Measurements from ENCODE around the gene CABLES2.
"Not testable (repeated sequence)": the region's sequence is repeated elsewhere in the genome, so short reads cannot be mapped to it uniquely, and the experiment has no call there.

The CABLES2 gene

GRCh38 chr20:62433658-62434497 is 26.8 kb upstream of the CABLES2 start:
- no peak for DNase-seq

DNA sequence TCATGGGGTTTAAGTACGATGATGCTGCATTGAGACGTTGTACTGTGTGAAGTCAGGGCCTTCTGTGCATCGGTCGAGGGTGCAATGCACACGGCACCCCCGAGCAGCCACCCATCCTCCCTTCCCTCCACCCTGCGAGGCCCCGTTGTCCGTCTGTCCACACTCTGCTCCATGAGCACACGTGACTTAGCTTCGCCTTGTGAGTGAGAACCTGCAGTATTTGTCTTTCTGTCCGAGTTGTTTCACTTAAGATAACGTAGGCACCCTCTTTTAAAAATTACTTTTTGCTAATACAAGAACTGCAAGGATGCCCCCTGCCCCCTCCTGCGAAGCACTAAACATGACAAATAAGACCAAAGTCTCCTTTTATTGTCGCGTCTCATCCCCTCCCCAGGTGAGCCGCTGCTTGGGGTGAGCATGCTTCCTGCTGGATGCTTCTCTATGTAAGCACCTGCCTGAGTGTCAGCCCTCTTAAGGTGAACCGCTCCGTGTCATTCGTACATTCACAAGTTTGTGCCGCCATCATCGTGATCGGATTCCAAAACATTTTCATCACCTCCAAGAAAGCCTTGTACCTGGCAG is 23.9 kb upstream of the CABLES2 start:
- no peak for DNase-seq

- no peak for DNase-seq
These were observed 23.3 kb upstream of the CABLES2 start for GRCh38 chr20:62430311-62430853.

DNA sequence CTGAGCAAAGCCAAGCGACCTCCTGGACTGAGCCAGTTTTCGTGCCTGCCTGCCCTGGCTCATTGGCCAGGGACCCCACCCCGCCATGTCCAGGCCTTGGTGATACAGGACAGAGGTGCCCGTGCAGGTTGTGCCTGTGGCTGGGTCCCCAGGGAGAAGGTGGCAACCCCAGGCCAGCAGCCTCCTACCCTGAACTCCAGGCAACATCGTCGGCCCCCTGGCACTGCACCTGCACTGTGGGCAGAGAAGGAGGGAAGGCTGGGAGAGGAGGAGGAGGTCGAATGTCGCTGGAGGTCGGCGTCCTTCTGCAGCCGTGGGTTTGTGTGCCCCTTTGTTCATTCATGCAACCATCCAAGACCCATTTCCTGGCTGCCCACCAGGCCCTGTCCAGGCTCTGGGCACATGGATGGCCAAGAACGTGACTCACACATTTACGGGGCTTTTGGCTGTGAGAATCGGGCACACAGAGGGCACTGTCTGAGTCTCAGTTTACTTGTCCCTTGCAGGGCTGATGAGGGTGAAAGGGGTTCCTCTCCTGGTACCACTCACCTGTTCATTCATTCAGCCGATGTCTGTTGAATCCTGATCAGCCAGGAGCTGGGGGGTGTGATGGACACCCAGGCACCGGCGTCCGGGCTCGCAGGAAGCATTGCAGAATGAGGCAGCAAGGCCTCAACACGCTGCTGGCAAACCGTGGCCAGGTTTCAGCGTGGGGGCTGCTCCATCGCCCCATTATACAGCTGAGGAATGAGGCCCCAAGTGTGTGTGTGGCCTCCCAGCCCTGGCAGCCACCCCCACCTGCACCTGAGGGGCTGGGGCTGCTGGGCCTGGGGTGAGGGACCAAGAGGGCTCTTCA is 22.6 kb upstream of the CABLES2 start:
- no peak for DNase-seq

GRCh38 chr20:62428396-62429295 is 21.6 kb upstream of the CABLES2 start:
- no peak for DNase-seq

GRCh38 chr20:62428002-62428372 is 20.9 kb upstream of the CABLES2 start:
- DNase-seq = no peak

- DNase-seq = no peak
These were observed 20.3 kb upstream of the CABLES2 start, which contains the start of gene RBBP8NL for GRCh38 chr20:62427172-62428001. Gene RBBP8NL (minus strand): TSS chr20:62427539. CDS start chr20:62419647, 7,892 bp downstream.

- no peak for DNase-seq
These were observed 19.6 kb upstream of the CABLES2 start for GRCh38 chr20:62426699-62427131.

GRCh38 chr20:62426059-62426348 is 18.9 kb upstream of the CABLES2 start:
- not testable (repeated sequence) for DNase-seq

- DNase-seq = no peak
These were observed 18.4 kb upstream of the CABLES2 start for GRCh38 chr20:62425281-62426058.

DNA sequence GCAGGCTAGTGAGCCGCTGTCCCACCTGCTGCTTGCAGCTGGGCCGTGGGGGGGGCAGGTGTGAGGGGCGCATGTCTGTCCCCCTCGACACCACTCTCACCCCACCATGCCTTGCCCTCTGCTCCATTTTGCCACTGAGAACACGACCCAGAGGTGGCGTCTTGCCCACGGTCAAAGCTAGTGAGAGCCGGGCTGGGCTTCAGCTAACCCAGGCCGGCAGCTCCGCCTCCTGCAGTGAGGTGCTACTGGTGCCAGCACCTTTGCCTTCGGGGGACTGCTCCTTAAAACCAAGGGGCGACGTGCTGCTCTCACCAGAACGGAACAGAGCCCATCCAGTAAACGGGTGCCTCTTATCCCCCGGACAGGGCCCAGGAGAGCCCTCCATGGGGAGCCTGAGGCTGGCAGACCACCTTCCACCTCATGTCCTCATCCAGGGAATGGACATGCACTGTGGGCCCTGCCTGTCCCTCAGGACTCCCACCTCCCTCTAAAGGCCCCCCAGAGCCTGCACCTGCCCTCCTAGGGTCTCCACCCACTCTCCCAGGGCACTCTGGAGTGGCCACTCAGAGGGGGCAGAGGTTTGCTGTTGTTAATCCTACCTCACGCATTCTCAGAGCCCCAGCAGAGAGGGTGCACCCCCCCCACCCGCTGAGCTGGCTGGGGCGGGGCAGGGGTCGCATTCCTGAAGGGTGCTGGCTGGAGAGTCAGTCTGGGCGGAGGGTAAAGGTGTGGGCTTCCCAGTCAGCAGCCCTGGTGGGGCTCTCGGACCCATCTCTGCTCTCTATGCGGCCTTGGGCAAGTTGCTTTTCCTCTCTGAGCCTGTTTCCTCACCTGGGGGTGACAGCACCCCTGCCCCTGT is 17.4 kb upstream of the CABLES2 start:
- DNase-seq = no peak

DNA sequence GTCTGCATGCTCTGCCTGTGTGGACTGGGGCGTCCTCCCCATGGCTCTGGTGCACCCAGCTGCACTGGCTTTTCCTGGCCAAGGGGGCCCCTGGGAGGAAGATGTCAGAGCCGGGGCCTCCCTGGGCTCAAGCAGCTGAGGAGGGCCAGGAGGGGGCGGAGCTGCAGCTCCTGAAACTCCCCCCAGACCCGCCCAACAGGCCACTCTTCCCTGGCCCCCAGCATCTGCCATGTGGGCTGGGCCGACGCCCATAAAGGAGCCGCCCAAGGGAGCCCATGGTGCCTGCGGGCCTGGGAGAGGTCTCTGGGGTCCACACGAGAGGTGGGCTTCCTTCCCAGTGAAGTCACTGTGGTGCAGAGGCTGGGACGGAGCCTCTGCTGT is 16.2 kb upstream of the CABLES2 start:
- peak in 1 of 2 experiments; percentile 26 for DNase-seq

DNA sequence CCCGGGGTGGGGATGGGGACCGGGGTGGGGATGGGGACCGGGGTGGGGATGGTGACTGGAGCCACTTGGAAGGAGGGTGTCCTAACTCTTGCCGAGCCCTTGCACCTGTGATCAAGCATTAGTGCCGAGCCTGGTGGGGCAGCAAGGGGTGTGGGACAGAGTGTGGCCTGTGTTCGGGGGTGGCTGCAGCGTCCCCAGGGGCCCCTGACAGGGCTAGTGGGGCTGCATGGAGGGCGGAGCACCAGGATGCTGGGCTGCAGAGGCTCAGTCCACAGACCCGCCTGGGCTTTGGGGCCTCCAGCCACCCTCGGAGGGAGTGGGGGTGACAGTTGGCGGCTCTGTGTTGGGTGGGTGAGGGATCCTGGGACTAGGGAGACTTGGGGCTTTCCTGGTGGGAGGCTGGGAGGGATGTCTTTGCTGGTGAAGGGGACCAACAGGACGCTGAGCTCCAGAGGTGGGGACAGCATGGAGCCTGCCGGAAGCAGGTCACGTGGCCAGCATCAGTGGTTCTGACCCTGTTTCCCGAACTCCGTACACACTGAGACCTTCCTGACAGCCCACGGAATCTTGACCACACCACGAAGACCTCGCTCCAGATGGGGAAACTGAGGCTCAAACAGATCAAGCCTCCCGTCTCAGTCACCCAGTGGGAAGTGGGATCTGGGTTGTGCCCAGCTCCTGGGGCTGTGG is 15.7 kb upstream of the CABLES2 start:
- no peak for DNase-seq

DNA sequence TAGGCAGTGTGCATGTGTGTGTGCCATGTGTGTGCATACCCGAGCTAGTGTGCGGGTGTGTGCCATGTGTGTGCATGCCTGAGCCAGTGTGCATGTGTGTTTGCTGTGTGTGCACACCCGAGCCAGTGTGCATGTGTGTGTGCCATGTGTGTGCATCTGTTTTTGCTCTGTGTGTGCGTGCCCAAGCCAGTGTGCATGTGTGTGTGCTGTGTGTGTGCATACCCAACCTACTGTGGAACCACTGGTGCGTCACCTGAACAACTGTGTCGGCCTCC is 14.6 kb upstream of the CABLES2 start:
- no peak for DNase-seq

- no peak for DNase-seq
These were observed 14.0 kb upstream of the CABLES2 start for GRCh38 chr20:62420846-62421715.

GRCh38 chr20:62419759-62420158 is 12.7 kb upstream of the CABLES2 start:
- DNase-seq = no peak

DNA sequence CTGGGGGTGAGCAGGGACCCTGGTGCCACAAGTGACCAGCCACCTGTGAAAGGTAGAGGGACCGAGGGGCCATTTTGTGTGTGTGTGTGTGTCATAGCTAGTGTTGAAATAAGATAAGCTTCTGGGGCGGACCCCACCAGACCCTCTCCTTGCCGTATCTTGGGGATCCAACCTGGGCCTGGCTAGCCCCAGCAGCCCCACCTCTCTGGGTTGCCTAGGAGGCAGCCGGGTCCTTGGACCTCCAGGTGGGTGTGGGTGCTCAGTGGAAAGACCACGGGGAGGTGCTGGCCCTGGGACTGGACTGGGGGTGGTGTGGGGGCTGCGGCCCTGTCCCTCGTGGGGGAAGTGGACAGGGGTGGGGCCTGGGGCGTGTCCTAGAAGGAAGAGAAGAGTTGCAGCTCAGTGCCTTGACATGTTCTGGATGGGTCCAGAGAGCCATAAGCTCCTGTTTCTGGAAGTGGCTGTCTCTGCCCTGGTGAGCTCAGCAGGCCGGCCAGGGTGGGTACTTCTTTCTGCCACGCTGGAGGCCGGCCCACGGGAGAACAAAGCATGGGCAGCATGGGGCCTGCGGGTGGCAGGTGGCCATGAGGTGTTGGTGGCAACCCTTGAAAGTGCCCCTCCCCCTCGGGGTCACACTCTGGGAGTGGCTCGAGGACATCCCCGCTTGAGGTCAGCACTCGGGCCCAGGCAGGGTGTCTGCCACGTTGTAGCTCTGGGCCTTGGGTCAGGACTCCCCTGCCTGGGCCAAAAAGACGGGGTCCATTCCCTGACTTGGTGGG is 11.8 kb upstream of the CABLES2 start:
- no peak for DNase-seq

Data from NCI-H524 (cell line).